PC-3 (cell line): ENCODE measurements around the gene CA7. TPM values are rescaled to one million over a fixed set of nuclear protein-coding genes. Genes with fewer than 3 reads are reported as not detected.

Experiments
- ATAC-seq: fragments of 200-7000 bp; cut with Tn5 transposase; 2 replicates; pipeline ENCODE4 v1.9.1; 2020; ENCODE audit warnings: mild to moderate bottlenecking, moderate library complexity
- BruUV-seq: library from RNA; stranded (reverse); fragments of 400-500 nt; replicated peaks from 2 replicates; lab custom pipeline; 2021; lab: Mats Ljungman, UMichigan
- CTCF ChIA-PET: fragments of 300-600 bp; sonication (Branson Sonifier 250); formaldehyde crosslinking; loops from one replicate; lab custom pipeline; 2022; ENCODE audit warnings: antibody characterized with exemption; lab: Charles Lee
- POLR2A ChIA-PET: fragments of 300-600 bp; sonication (Branson Sonifier 250); formaldehyde crosslinking; loops from one replicate; lab custom pipeline; 2022; ENCODE audit warnings: antibody characterized with exemption; ENCODE audit not compliant: unreplicated experiment; lab: Charles Lee
- DNase-seq: peaks from one replicate; pipeline ENCODE4 v3.0.0-alpha.2; 2015
- H2AFZ ChIP-seq: fragments of 300-600 bp; sonication (generic); 2 replicates; pipeline ENCODE4 v1.6.0; 2016; ENCODE audit warnings: antibody characterized with exemption, low read length
- H3F3A ChIP-seq: fragments of 300-600 bp; sonication (generic); one replicate; pipeline ENCODE4 v1.6.0; 2017; ENCODE audit warnings: antibody characterized with exemption, low read length, control low read depth, mild to moderate bottlenecking; ENCODE audit not compliant: unreplicated experiment
- H3K27ac ChIP-seq: fragments of 300-600 bp; sonication (generic); 2 replicates; pipeline ENCODE4 v1.5.1; 2016; ENCODE audit warnings: mild to moderate bottlenecking, low read length
- H3K27me3 ChIP-seq: fragments of 300-600 bp; sonication (generic); 2 replicates; pipeline ENCODE4 v1.6.1; 2016; ENCODE audit warnings: low read length, mixed read lengths
- H3K36me3 ChIP-seq: fragments of 300-600 bp; sonication (generic); 2 replicates; pipeline ENCODE4 v1.6.1; 2016; ENCODE audit warnings: low read depth, mixed run types, low read length, mixed read lengths
- H3K4me1 ChIP-seq: fragments of 300-600 bp; sonication (generic); 2 replicates; pipeline ENCODE4 v1.5.1; 2016; ENCODE audit warnings: low read length; ENCODE audit not compliant: insufficient read depth
- H3K4me2 ChIP-seq: fragments of 300-600 bp; sonication (generic); 2 replicates; pipeline ENCODE4 v1.6.0; 2016; ENCODE audit warnings: low read length
- H3K4me3 ChIP-seq: fragments of 300-600 bp; sonication (generic); 2 replicates; pipeline ENCODE4 v1.5.1; 2016; ENCODE audit warnings: mild to moderate bottlenecking, low read length, mixed read lengths
- H3K79me2 ChIP-seq: fragments of 300-600 bp; sonication (generic); 2 replicates; pipeline ENCODE4 v1.6.1; 2017; ENCODE audit warnings: low read length, mixed read lengths
- H3K9ac ChIP-seq: fragments of 300-600 bp; sonication (generic); 2 replicates; pipeline ENCODE4 v1.6.0; 2016; ENCODE audit warnings: mild to moderate bottlenecking, low read length
- H3K9me2 ChIP-seq: fragments of 300-600 bp; sonication (generic); replicated peaks from 2 replicates; pipeline ENCODE4 v1.6.1; 2016; ENCODE audit warnings: mixed run types, low read length, mixed read lengths
- H3K9me3 ChIP-seq: fragments of 300-600 bp; sonication (generic); 2 replicates; pipeline ENCODE4 v1.6.1; 2016; ENCODE audit warnings: low read length, mixed read lengths
- H4K20me1 ChIP-seq: fragments of 300-600 bp; sonication (generic); 2 replicates; pipeline ENCODE4 v1.6.1; 2016; ENCODE audit warnings: low read length, mixed read lengths
- CTCF ChIP-seq: fragments of 300-600 bp; sonication (generic); conservative IDR thresholded peaks from 2 replicates; pipeline ENCODE4 v1.5.1; 2017; ENCODE audit warnings: antibody characterized with exemption, low read depth, mild to moderate bottlenecking, low read length
- EZH2 ChIP-seq: fragments of 300-600 bp; sonication (generic); IDR thresholded peaks from one replicate; pipeline ENCODE4 v1.6.1; 2017; ENCODE audit warnings: antibody characterized with exemption, mild to moderate bottlenecking, low read length; ENCODE audit not compliant: unreplicated experiment
- EZH2phosphoT487 ChIP-seq: fragments of 300-600 bp; sonication (generic); IDR thresholded peaks from 2 replicates; pipeline ENCODE4 v1.6.1; 2018; ENCODE audit warnings: mild to moderate bottlenecking, antibody characterized with exemption, low read length, borderline replicate concordance
- intact Hi-C: fragments of 100-400 bp; cut with micrococcal nuclease; formaldehyde crosslinking; loops from 2 replicates; pipeline ENCODE4 v1.9.0; 2023
- total RNA-seq: library from RNA; depleted of rRNA; stranded (reverse); fragments of >200 nt; gene quantifications from 2 replicates; pipeline ENCODE4 v1.2.3, GENCODE V29; 2014

The CA7 gene
- total RNA-seq, 1 experiment from 2014 or later, result not detected

GRCh38 chr16:66856184-66856730 is 12.0 kb downstream of the CA7 start:
- Histone ChIP-seq H3K4me1 (peaks cover 6% of the 10 kb centered on the region; the same call in 1 of the 2 replicates), H3K27me3 (no peaks in the 10 kb centered on the region), H2AFZ (no peak overlapping the region), H3K4me2 (no peak overlapping the region), H4K20me1 (no peaks in the 10 kb centered on the region), H3K36me3 (no peaks in the 10 kb centered on the region), H3K9ac (no peak overlapping the region), H3K9me2 (no peaks in the 10 kb centered on the region), H3K4me3 (no peak overlapping the region), H3K9me3 (no peaks in the 10 kb centered on the region), H3K27ac (no peak overlapping the region), H3F3A (no peaks in the 10 kb centered on the region), H3K79me2 (no peaks in the 10 kb centered on the region)
- ChIA-PET POLR2A (no interaction called here), CTCF (no interaction called here)
- intact Hi-C loops, result no loop called here
- DNase-seq (no peak), ATAC-seq (no peak)
- TF ChIP-seq EZH2phosphoT487 (no peak), EZH2 (no peak)
- BruUV-seq, result no TSS peak

- Histone ChIP-seq H3K9ac (no peak overlapping the region), H3K9me3 (no peaks in the 10 kb centered on the region), H4K20me1 (no peaks in the 10 kb centered on the region), H3K79me2 (no peaks in the 10 kb centered on the region), H3K9me2 (no peaks in the 10 kb centered on the region), H3F3A (no peaks in the 10 kb centered on the region), H2AFZ (no peak overlapping the region), H3K36me3 (no peaks in the 10 kb centered on the region), H3K4me3 (no peak overlapping the region), H3K27me3 (no peaks in the 10 kb centered on the region), H3K4me1 (peaks cover 6% of the 10 kb centered on the region; the same call in 1 of the 2 replicates), H3K4me2 (no peak overlapping the region), H3K27ac (no peak overlapping the region)
- intact Hi-C loops, result no loop called here
- no peak for DNase-seq
- POLR2A ChIA-PET, result interaction anchor here (0.5 kb wide), 1 partner anchor 22 kb away, joined by 4 read pairs; no protein-coding TSS in a partner anchor
- CTCF ChIA-PET, result interaction anchor here (0.8 kb wide), 1 partner anchor 16 kb away, joined by 6 read pairs; no protein-coding TSS in a partner anchor
- no TSS peak for BruUV-seq
- ATAC-seq, result no peak
- no peak for TF ChIP-seq EZH2phosphoT487
- TF ChIP-seq CTCF, result no peak
- no peak for TF ChIP-seq EZH2
Measured at GRCh38 chr16:66856801-66857200, 12.6 kb downstream of the CA7 start.

- Histone ChIP-seq H2AFZ (no peak overlapping the region), H3F3A (no peaks in the 10 kb centered on the region), H3K36me3 (no peaks in the 10 kb centered on the region), H4K20me1 (no peaks in the 10 kb centered on the region), H3K4me2 (no peak overlapping the region), H3K9me2 (no peaks in the 10 kb centered on the region), H3K9me3 (no peaks in the 10 kb centered on the region), H3K27ac (no peak overlapping the region), H3K9ac (no peak overlapping the region), H3K79me2 (no peaks in the 10 kb centered on the region), H3K27me3 (no peaks in the 10 kb centered on the region), H3K4me1 (peaks cover 6% of the 10 kb centered on the region; the same call in 1 of the 2 replicates), H3K4me3 (no peak overlapping the region)
- POLR2A ChIA-PET, result no interaction called here
- no peak for ATAC-seq
- no TSS peak for BruUV-seq
- intact Hi-C loops, result no loop called here
- CTCF ChIA-PET, result interaction anchor here (0.8 kb wide), 1 partner anchor 16 kb away, joined by 6 read pairs; no protein-coding TSS in a partner anchor
- TF ChIP-seq EZH2 (no peak), CTCF (no peak), EZH2phosphoT487 (no peak)
- DNase-seq, result no peak
Measured at GRCh38 chr16:66857437-66857836, 13.2 kb downstream of the CA7 start.
